Endothelial cell of umbilical vein (primary cell): ENCODE results near the gene PDIA5. TPM values are rescaled to one million over a fixed set of nuclear protein-coding genes. Genes with fewer than 3 reads are reported as not detected.

ENCODE experiments used
- BruUV-seq: library from RNA; stranded (reverse); fragments of 400-500 nt; replicated peaks from 2 replicates; lab custom pipeline; 2021; lab: Mats Ljungman, UMichigan
- CTCF ChIA-PET: fragments of 300-600, 350-600 bp; sonication (Branson Sonifier 250); formaldehyde crosslinking; loops from one replicate; lab custom pipeline; 2021; ENCODE audit warnings: antibody characterized with exemption, inconsistent platforms; lab: Charles Lee
- POLR2A ChIA-PET: fragments of 300-600, 350-600 bp; sonication (Branson Sonifier 250); formaldehyde crosslinking; loops from one replicate; lab custom pipeline; 2021; ENCODE audit warnings: antibody characterized with exemption, inconsistent platforms; lab: Charles Lee
- DNase-seq: peaks from one replicate; pipeline ENCODE4 v3.0.0-alpha.2; 2011; ENCODE audit warnings: low read depth, low spot score
- FAIRE-seq: peaks from 2 replicates; lab custom pipeline; 2011; peaks lifted over from hg19 to GRCh38; lab: Jason Lieb, UNC
- H2AFZ ChIP-seq: 2 replicates; pipeline ENCODE4 v1.6.0; 2012; ENCODE audit warnings: low read depth, low read length, control low read depth, inconsistent platforms
- H3K27ac ChIP-seq: 2 replicates; pipeline ENCODE4 v1.5.1; 2011; ENCODE audit warnings: low read depth, mild to moderate bottlenecking, control low read depth, low read length, moderate library complexity; ENCODE audit not compliant: insufficient read depth
- H3K27me3 ChIP-seq, 2 experiments: 2 replicates each; pipeline versions ENCODE4 v1.6.0 to v1.6.1; 2011; ENCODE audit warnings: low read length in 2 of 2, mixed read lengths in 1 of 2; ENCODE audit not compliant: control insufficient read depth in 2 of 2, insufficient read depth in 2 of 2
- H3K36me3 ChIP-seq, 2 experiments: 2 replicates in 1 of 2; 3 replicates in 1 of 2; pipeline ENCODE4 v1.5.1; 2011; ENCODE audit warnings: low read length in 2 of 2, mild to moderate bottlenecking in 1 of 2, moderate library complexity in 1 of 2; ENCODE audit not compliant: control insufficient read depth in 2 of 2, insufficient read depth in 2 of 2; ENCODE audit errors: extremely low read depth in 1 of 2
- H3K4me1 ChIP-seq: 3 replicates; pipeline ENCODE4 v1.5.1; 2011; ENCODE audit warnings: mild to moderate bottlenecking, low read length; ENCODE audit not compliant: control insufficient read depth, insufficient read depth; ENCODE audit errors: extremely low read depth
- H3K4me2 ChIP-seq: 2 replicates; pipeline ENCODE4 v1.6.1; 2011; ENCODE audit warnings: low read length, control low read depth, mixed read lengths; ENCODE audit not compliant: insufficient read depth
- H3K4me3 ChIP-seq, 3 experiments: fragments of 200-600 bp in 1 of 3; sonication (generic), shearing (Covaris generic) in 1 of 3; replicated peaks in 1 of 3; 2 replicates each; pipeline ENCODE4 v1.5.1; 2011 to 2016; ENCODE audit warnings: control low read depth in 3 of 3, low read length in 3 of 3, mild to moderate bottlenecking in 2 of 3, inconsistent platforms in 1 of 3, low read depth in 1 of 3, moderate library complexity in 1 of 3; ENCODE audit not compliant: insufficient read depth in 1 of 3
- H3K79me2 ChIP-seq: 2 replicates; pipeline ENCODE4 v1.6.0; 2012; ENCODE audit warnings: low read length, inconsistent platforms; ENCODE audit not compliant: control insufficient read depth, insufficient read depth
- H3K9ac ChIP-seq: replicated peaks from 2 replicates; pipeline ENCODE3; 2011; ENCODE audit warnings: low read length, control low read depth; ENCODE audit not compliant: insufficient read depth; ENCODE audit errors: extremely low read depth
- H3K9me1 ChIP-seq: replicated peaks from 3 replicates; pipeline ENCODE4 v1.6.0; 2011; ENCODE audit warnings: mild to moderate bottlenecking, low read length; ENCODE audit not compliant: control insufficient read depth, insufficient read depth; ENCODE audit errors: extremely low read depth
- H3K9me3 ChIP-seq: replicated peaks from 2 replicates; pipeline ENCODE4 v1.5.1; 2012; ENCODE audit warnings: low read length, inconsistent platforms; ENCODE audit not compliant: control insufficient read depth, insufficient read depth
- H4K20me1 ChIP-seq: replicated peaks from 2 replicates; pipeline ENCODE3; 2011; ENCODE audit warnings: mild to moderate bottlenecking, low read length; ENCODE audit not compliant: control insufficient read depth, insufficient read depth; ENCODE audit errors: extremely low read depth
- EZH2 ChIP-seq: IDR thresholded peaks from 2 replicates; pipeline ENCODE4 v1.6.1; 2012; ENCODE audit warnings: borderline replicate concordance, low read depth, mild to moderate bottlenecking, moderate library complexity, low read length, inconsistent platforms; ENCODE audit not compliant: severe bottlenecking
- FOS ChIP-seq: IDR thresholded peaks from 2 replicates; pipeline ENCODE4 v1.6.1; 2011; ENCODE audit warnings: mild to moderate bottlenecking, low read length, moderate library complexity, borderline replicate concordance; ENCODE audit not compliant: insufficient read depth
- GATA2 ChIP-seq: IDR thresholded peaks from 2 replicates; pipeline ENCODE4 v1.7.0; 2011; ENCODE audit warnings: low read depth, mild to moderate bottlenecking, moderate library complexity, mixed read lengths, low read length; ENCODE audit not compliant: insufficient read length, insufficient read depth
- JUN ChIP-seq: IDR thresholded peaks from 2 replicates; pipeline ENCODE4 v1.6.1; 2011; ENCODE audit warnings: borderline replicate concordance, low read depth; ENCODE audit not compliant: insufficient read length, insufficient read depth
- MYC ChIP-seq: IDR thresholded peaks from one replicate; pipeline ENCODE4 v1.6.1; 2011; ENCODE audit warnings: mild to moderate bottlenecking, low read depth, low read length
- POLR2A ChIP-seq: IDR thresholded peaks from 2 replicates; pipeline ENCODE4 v1.6.1; 2012; ENCODE audit warnings: low read depth, mild to moderate bottlenecking, control low read depth, low read length
- POLR2AphosphoS5 ChIP-seq: IDR thresholded peaks from 2 replicates; pipeline ENCODE4 v1.6.1; 2012; ENCODE audit warnings: low read depth, mild to moderate bottlenecking, control low read depth, low read length, moderate library complexity; ENCODE audit not compliant: insufficient read depth
- dilution Hi-C: fragments of 300-500 bp; cut with MboI; formaldehyde crosslinking; loops from one replicate; pipeline ENCODE4 v1.15.0; 2019; ENCODE audit warnings: low sequenced_read_pairs; ENCODE audit not compliant: extremely low pct_ligation_motif_present
- intact Hi-C: fragments of 100-400 bp; cut with micrococcal nuclease; formaldehyde crosslinking; loops from one replicate; pipeline ENCODE4 v1.10.0; 2022
- polyA plus RNA-seq, 4 experiments: library from polyadenylated mRNA; depleted of rRNA in 3 of 4; stranded (reverse) in 3 of 4; unstranded in 1 of 4; fragments of >200 nt; gene quantifications; 2 replicates each; pipeline versions ENCODE4 v1.2.1 to v1.2.3, GENCODE V29; 2011 to 2012; ENCODE audit warnings: missing spikeins in 1 of 4
- total RNA-seq: library from RNA; stranded (reverse); gene quantifications from 2 replicates; pipeline ENCODE4 v1.2.3, GENCODE V29; 2021
- TF ChIP-seq, protein P1 (sequence below), 2 donors: IDR thresholded peaks; 1 replicate in 1 of 2; 2 replicates in 1 of 2; pipeline ENCODE4 v1.5.1; 2011; ENCODE audit warnings: low read length in 2 of 2, mild to moderate bottlenecking in 2 of 2, moderate library complexity in 2 of 2, control low read depth in 1 of 2, inconsistent platforms in 1 of 2, low read depth in 1 of 2; ENCODE audit not compliant: insufficient read depth in 1 of 2; ENCODE audit errors: extremely low read depth in 1 of 2
- TF ChIP-seq, protein P2 (sequence below): IDR thresholded peaks from 2 replicates; pipeline ENCODE4 v1.6.1; 2011; ENCODE audit not compliant: insufficient read depth, insufficient read length

PDIA5 gene
- total and polyA plus RNA-seq, 2 donors (not counting 3 experiments of a cell fraction or from before 2014, with no cell fraction given): 55.7 to 85.6 TPM

DNA sequence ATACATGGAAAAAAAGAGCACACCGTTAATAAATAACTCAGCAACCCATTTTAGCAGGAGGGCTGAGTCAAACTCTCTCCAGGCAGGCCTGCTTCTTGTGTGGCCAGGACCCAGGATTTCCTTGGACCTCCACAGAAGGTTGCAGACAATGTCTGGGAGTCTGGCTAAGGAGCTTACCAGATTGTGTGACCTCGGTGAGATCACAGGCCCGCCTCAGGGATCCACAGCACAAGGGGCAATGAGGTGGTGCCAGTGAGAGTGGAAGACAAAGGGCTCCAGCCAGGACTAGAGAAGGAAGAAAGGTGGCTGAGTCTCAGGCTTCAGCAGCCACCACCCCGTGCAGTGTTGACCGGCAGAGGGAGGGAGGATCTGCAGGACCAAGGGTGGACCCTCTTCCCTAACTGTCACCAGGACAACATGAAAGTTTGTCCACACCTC lies 102.7 kb downstream of the PDIA5 start:
- Histone ChIP-seq H3K9me1 (no peaks in the 10 kb centered on the region), H3K27me3 (no peaks in the 10 kb centered on the region), H3K4me2 (no peak overlapping the region), H3K36me3 (peaks cover 1 to 2% of the 10 kb centered on the region in 2 experiments), H3K4me1 (no peaks in the 10 kb centered on the region), H4K20me1 (no peaks in the 10 kb centered on the region), H3K4me3 (no peak overlapping the region), H2AFZ (no peak overlapping the region), H3K9me3 (no peaks in the 10 kb centered on the region), H3K9ac (no peak overlapping the region), H3K79me2 (no peaks in the 10 kb centered on the region), H3K27ac (no peak overlapping the region)
- ChIA-PET CTCF (interaction anchor here (1.8 kb wide), 1 partner anchor 12 kb away, joined by 4 read pairs; no protein-coding TSS in a partner anchor), POLR2A (no interaction called here)
- FAIRE-seq (no peak), DNase-seq (no peak)
- intact Hi-C loops (no loop called here), dilution Hi-C loops (no loop called here)
- BruUV-seq: no TSS peak
- TF ChIP-seq POLR2A (no peak), EZH2 (no peak), FOS (no peak), GATA2 (no peak), MYC (no peak), POLR2AphosphoS5 (no peak), JUN (no peak)
- TF ChIP-seq, protein P1, sequence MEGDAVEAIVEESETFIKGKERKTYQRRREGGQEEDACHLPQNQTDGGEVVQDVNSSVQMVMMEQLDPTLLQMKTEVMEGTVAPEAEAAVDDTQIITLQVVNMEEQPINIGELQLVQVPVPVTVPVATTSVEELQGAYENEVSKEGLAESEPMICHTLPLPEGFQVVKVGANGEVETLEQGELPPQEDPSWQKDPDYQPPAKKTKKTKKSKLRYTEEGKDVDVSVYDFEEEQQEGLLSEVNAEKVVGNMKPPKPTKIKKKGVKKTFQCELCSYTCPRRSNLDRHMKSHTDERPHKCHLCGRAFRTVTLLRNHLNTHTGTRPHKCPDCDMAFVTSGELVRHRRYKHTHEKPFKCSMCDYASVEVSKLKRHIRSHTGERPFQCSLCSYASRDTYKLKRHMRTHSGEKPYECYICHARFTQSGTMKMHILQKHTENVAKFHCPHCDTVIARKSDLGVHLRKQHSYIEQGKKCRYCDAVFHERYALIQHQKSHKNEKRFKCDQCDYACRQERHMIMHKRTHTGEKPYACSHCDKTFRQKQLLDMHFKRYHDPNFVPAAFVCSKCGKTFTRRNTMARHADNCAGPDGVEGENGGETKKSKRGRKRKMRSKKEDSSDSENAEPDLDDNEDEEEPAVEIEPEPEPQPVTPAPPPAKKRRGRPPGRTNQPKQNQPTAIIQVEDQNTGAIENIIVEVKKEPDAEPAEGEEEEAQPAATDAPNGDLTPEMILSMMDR (IDR thresholded peaks at IDR 0.05; ENCODE audit: extremely low read depth in 1 of 2, insufficient read depth in 1 of 2, low read depth in 1 of 2, low read length in 2 of 2): no peak
- TF ChIP-seq, protein P2, sequence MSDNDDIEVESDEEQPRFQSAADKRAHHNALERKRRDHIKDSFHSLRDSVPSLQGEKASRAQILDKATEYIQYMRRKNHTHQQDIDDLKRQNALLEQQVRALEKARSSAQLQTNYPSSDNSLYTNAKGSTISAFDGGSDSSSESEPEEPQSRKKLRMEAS: no peak
